ENCODE results near the gene EHF.

EHF gene

DNA sequence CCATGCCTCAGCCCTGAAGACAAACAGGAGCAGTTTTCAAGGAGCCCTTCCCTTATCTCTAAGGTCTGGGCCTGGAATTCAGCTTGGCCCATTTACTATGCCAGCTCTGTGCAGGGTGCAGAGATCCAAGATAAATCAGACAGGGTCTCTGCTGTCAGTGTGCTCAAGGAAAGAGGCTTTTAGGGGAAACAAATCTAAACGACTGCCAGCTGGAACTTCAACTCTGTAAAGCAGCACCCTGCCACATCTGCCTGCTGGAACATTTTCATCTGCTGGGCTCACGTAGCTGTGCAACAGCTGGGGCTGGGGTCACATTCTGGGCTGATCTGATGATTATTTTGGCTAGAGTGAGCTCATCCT lies 19.8 kb upstream of the EHF start:
- no peaks in the 10 kb centered on the region for H3K4me1 ChIP-seq (ENCODE audit: control insufficient read depth, low read length)
- H3K4me2 ChIP-seq (ENCODE audit: low read length) = no peak overlapping the region
- TF ChIP-seq EZH2phosphoT487 (IDR thresholded peaks at IDR 0.05; ENCODE audit: borderline replicate concordance, low read length) = no peak
- TF ChIP-seq, protein P1, sequence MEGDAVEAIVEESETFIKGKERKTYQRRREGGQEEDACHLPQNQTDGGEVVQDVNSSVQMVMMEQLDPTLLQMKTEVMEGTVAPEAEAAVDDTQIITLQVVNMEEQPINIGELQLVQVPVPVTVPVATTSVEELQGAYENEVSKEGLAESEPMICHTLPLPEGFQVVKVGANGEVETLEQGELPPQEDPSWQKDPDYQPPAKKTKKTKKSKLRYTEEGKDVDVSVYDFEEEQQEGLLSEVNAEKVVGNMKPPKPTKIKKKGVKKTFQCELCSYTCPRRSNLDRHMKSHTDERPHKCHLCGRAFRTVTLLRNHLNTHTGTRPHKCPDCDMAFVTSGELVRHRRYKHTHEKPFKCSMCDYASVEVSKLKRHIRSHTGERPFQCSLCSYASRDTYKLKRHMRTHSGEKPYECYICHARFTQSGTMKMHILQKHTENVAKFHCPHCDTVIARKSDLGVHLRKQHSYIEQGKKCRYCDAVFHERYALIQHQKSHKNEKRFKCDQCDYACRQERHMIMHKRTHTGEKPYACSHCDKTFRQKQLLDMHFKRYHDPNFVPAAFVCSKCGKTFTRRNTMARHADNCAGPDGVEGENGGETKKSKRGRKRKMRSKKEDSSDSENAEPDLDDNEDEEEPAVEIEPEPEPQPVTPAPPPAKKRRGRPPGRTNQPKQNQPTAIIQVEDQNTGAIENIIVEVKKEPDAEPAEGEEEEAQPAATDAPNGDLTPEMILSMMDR (IDR thresholded peaks at IDR 0.05; ENCODE audit: low read depth, low read length, poor library complexity, severe bottlenecking) = no peak
- H3K9me2 ChIP-seq (replicated peaks; ENCODE audit: control insufficient read depth, low read length) = no peaks in the 10 kb centered on the region
- H3K79me2 ChIP-seq (ENCODE audit: control insufficient read depth, low read length) = no peaks in the 10 kb centered on the region
- H3F3A ChIP-seq (ENCODE audit: control insufficient read depth, insufficient read depth) = no peaks in the 10 kb centered on the region
- no peaks in the 10 kb centered on the region for H3K27me3 ChIP-seq (ENCODE audit: control insufficient read depth, low read length)
- no peak overlapping the region for H3K4me3 ChIP-seq (ENCODE audit: low read length)
- no peaks in the 10 kb centered on the region for H3K36me3 ChIP-seq (ENCODE audit: control insufficient read depth, low read length)
- H3K9me3 ChIP-seq (ENCODE audit: control insufficient read depth, insufficient read depth, low read length) = no peaks in the 10 kb centered on the region
- no peaks in the 10 kb centered on the region for H4K20me1 ChIP-seq (ENCODE audit: control insufficient read depth, insufficient read depth, low read depth, low read length)
- no peak overlapping the region for H3K27ac ChIP-seq (ENCODE audit: low read depth, low read length)

DNA sequence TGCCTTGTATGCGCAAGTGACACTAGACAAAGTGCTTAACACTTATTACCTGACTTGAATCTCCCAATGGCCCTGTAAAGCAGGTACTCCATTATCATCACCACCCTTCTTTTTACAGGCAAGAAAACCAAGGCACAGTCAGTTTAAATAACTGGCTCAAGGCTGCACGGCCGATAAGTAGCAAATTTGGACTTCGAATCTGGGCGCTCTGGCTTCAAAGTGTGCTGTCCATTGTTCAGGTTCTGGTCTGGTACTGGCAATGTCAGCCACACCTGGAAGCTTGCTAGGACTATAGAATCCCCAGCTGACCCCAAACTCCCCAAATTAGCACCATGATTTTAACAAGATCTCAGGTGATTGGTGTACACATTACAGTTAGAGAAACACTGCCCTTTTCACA lies 19.3 kb upstream of the EHF start:
- H3K9me3 ChIP-seq (ENCODE audit: control insufficient read depth, insufficient read depth, low read length) = no peaks in the 10 kb centered on the region
- no peaks in the 10 kb centered on the region for H4K20me1 ChIP-seq (ENCODE audit: control insufficient read depth, insufficient read depth, low read depth, low read length)
- no peaks in the 10 kb centered on the region for H3F3A ChIP-seq (ENCODE audit: control insufficient read depth, insufficient read depth)
- no peaks in the 10 kb centered on the region for H3K9me2 ChIP-seq (replicated peaks; ENCODE audit: control insufficient read depth, low read length)
- H3K4me3 ChIP-seq (ENCODE audit: low read length) = no peak overlapping the region
- no peaks in the 10 kb centered on the region for H3K27me3 ChIP-seq (ENCODE audit: control insufficient read depth, low read length)
- no peak overlapping the region for H3K4me2 ChIP-seq (ENCODE audit: low read length)
- H3K27ac ChIP-seq (ENCODE audit: low read depth, low read length) = no peak overlapping the region
- TF ChIP-seq, protein P1 (IDR thresholded peaks at IDR 0.05; ENCODE audit: low read depth, low read length, poor library complexity, severe bottlenecking) = no peak
- no peak for TF ChIP-seq EZH2phosphoT487 (IDR thresholded peaks at IDR 0.05; ENCODE audit: borderline replicate concordance, low read length)
- no peaks in the 10 kb centered on the region for H3K36me3 ChIP-seq (ENCODE audit: control insufficient read depth, low read length)
- H3K79me2 ChIP-seq (ENCODE audit: control insufficient read depth, low read length) = no peaks in the 10 kb centered on the region
- H3K4me1 ChIP-seq (ENCODE audit: control insufficient read depth, low read length) = no peaks in the 10 kb centered on the region

DNA sequence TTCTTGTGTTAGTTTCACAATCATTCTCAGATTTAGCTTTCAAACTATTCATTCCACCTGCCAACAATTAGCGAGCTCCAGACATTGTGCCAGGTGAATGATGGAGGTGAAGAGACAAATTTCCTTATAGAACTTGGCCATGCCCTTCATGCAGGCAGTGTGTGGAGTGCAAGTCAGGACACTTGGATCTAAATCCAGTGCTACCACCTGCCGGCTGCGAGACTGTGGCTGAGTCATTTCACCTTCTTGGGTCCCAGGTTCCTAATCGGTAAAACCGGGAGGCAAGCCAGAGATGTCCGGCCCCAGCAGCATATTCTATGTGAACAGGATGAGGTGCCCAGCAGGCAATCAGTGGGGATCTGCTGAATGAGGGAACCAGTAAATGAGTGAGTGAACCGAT lies 18.6 kb upstream of the EHF start:
- Histone ChIP-seq H3K9me2 (replicated peaks; ENCODE audit: control insufficient read depth, low read length) (no peaks in the 10 kb centered on the region), H3K4me2 (ENCODE audit: low read length) (no peak overlapping the region), H3K9me3 (ENCODE audit: control insufficient read depth, insufficient read depth, low read length) (no peaks in the 10 kb centered on the region), H3K4me3 (ENCODE audit: low read length) (no peak overlapping the region), H3K36me3 (ENCODE audit: control insufficient read depth, low read length) (no peaks in the 10 kb centered on the region), H4K20me1 (ENCODE audit: control insufficient read depth, insufficient read depth, low read depth, low read length) (no peaks in the 10 kb centered on the region), H3F3A (ENCODE audit: control insufficient read depth, insufficient read depth) (no peaks in the 10 kb centered on the region), H3K4me1 (ENCODE audit: control insufficient read depth, low read length) (no peaks in the 10 kb centered on the region), H3K27me3 (ENCODE audit: control insufficient read depth, low read length) (no peaks in the 10 kb centered on the region), H3K79me2 (ENCODE audit: control insufficient read depth, low read length) (no peaks in the 10 kb centered on the region), H3K27ac (ENCODE audit: low read depth, low read length) (no peak overlapping the region)
- TF ChIP-seq, protein P1 (IDR thresholded peaks at IDR 0.05; ENCODE audit: low read depth, low read length, poor library complexity, severe bottlenecking) = no peak

Data from DOHH2 (cell line).